IMR-90 (cell line): Measurements from ENCODE around the gene TEAD2. TPM values are rescaled to one million over a fixed set of nuclear protein-coding genes. Genes with fewer than 3 reads are reported as not detected.

Experiments used
- ATAC-seq: fragments of 200-7000 bp; cut with Tn5 transposase; 2 replicates; pipeline ENCODE4 v1.9.1; 2020; ENCODE audit warnings: low read depth, mild to moderate bottlenecking, moderate library complexity
- BruUV-seq: library from RNA; stranded (reverse); fragments of 400-500 nt; replicated peaks from 2 replicates; lab custom pipeline; 2021; lab: Mats Ljungman, UMichigan
- CTCF ChIA-PET: fragments of 300-600 bp; formaldehyde crosslinking; extraction: SDS; loops from one replicate; lab custom pipeline; 2021; ENCODE audit warnings: antibody characterized with exemption; lab: Yijun Ruan, JAX
- POLR2A ChIA-PET: fragments of 300-600 bp; sonication (Branson Sonifier 250); formaldehyde crosslinking; loops from one replicate; lab custom pipeline; 2022; ENCODE audit warnings: antibody characterized with exemption; ENCODE audit not compliant: unreplicated experiment; lab: Charles Lee
- DNase-seq: peaks from one replicate; pipeline ENCODE4 v3.0.0; 2013
- H2AFZ ChIP-seq: replicated peaks from 2 replicates; pipeline ENCODE3; 2013; ENCODE audit warnings: low read length, mild to moderate bottlenecking; ENCODE audit not compliant: poor library complexity
- H2AK5ac ChIP-seq: 2 replicates; pipeline ENCODE4 v1.6.1; 2013; ENCODE audit warnings: low read depth, low read length, inconsistent platforms
- H2AK9ac ChIP-seq: replicated peaks from 2 replicates; pipeline ENCODE3; 2013; ENCODE audit warnings: mild to moderate bottlenecking, low read depth, low read length, moderate library complexity; ENCODE audit not compliant: poor library complexity
- H2BK120ac ChIP-seq: 2 replicates; pipeline ENCODE4 v1.6.1; 2013; ENCODE audit warnings: low read depth, low read length, inconsistent platforms
- H2BK15ac ChIP-seq: 3 replicates; pipeline ENCODE4 v1.6.1; 2013; ENCODE audit warnings: low read depth, low read length, inconsistent platforms
- H2BK20ac ChIP-seq: 2 replicates; pipeline ENCODE4 v1.6.1; 2013; ENCODE audit warnings: low read depth, mild to moderate bottlenecking, inconsistent platforms, low read length, moderate library complexity
- H2BK5ac ChIP-seq: 2 replicates; pipeline ENCODE4 v1.6.1; 2013; ENCODE audit warnings: mild to moderate bottlenecking, low read depth, low read length, inconsistent platforms; ENCODE audit not compliant: poor library complexity, severe bottlenecking
- H3K14ac ChIP-seq: replicated peaks from 2 replicates; pipeline ENCODE4 v1.6.1; 2013; ENCODE audit warnings: low read depth, low read length, inconsistent platforms
- H3K18ac ChIP-seq: 2 replicates; pipeline ENCODE4 v1.6.1; 2013; ENCODE audit warnings: low read depth, low read length, control low read depth
- H3K23ac ChIP-seq: 2 replicates; pipeline ENCODE4 v1.6.1; 2013; ENCODE audit warnings: low read depth, low read length, inconsistent platforms
- H3K27ac ChIP-seq: 2 replicates; pipeline ENCODE4 v1.5.1; 2013; ENCODE audit warnings: mild to moderate bottlenecking, control low read depth, low read length; ENCODE audit not compliant: insufficient read depth
- H3K27me3 ChIP-seq: 2 replicates; pipeline ENCODE4 v1.6.1; 2013; ENCODE audit warnings: low read length; ENCODE audit not compliant: control insufficient read depth, insufficient read depth
- H3K36me3 ChIP-seq: 2 replicates; pipeline ENCODE4 v1.6.1; 2013; ENCODE audit warnings: low read length, mixed read lengths; ENCODE audit not compliant: control insufficient read depth, insufficient read depth
- H3K4ac ChIP-seq: 2 replicates; pipeline ENCODE4 v1.6.1; 2013; ENCODE audit warnings: low read depth, low read length, inconsistent platforms
- H3K4me1 ChIP-seq: 2 replicates; pipeline ENCODE4 v1.6.1; 2013; ENCODE audit warnings: low read length, mixed read lengths; ENCODE audit not compliant: control insufficient read depth, insufficient read depth
- H3K4me2 ChIP-seq: 2 replicates; pipeline ENCODE4 v1.6.1; 2013; ENCODE audit warnings: low read depth, mild to moderate bottlenecking, control low read depth, low read length, moderate library complexity
- H3K4me3 ChIP-seq: 2 replicates; pipeline ENCODE4 v1.5.1; 2013; ENCODE audit warnings: low read depth, mild to moderate bottlenecking, control low read depth, low read length, moderate library complexity; ENCODE audit not compliant: insufficient read depth
- H3K56ac ChIP-seq: 2 replicates; pipeline ENCODE4 v1.6.1; 2013; ENCODE audit warnings: low read length, inconsistent platforms; ENCODE audit not compliant: insufficient read depth; ENCODE audit errors: extremely low read depth
- H3K79me1 ChIP-seq, 2 experiments: 2 replicates each; pipeline ENCODE4 v1.6.1; 2013; ENCODE audit warnings: low read length in 2 of 2, inconsistent platforms in 1 of 2, low read depth in 1 of 2
- H3K9ac ChIP-seq: 2 replicates; pipeline ENCODE4 v1.6.1; 2013; ENCODE audit warnings: low read depth, low read length, control low read depth
- H3K9me1 ChIP-seq: 2 replicates; pipeline ENCODE4 v1.6.1; 2013; ENCODE audit warnings: low read length, inconsistent platforms; ENCODE audit not compliant: insufficient read depth
- H3K9me3 ChIP-seq: 2 replicates; pipeline ENCODE4 v1.6.1; 2013; ENCODE audit warnings: low read length; ENCODE audit not compliant: control insufficient read depth, insufficient read depth
- H4K20me1 ChIP-seq: 2 replicates; pipeline ENCODE4 v1.6.1; 2013; ENCODE audit warnings: low read length, inconsistent platforms; ENCODE audit not compliant: insufficient read depth
- H4K5ac ChIP-seq: 2 replicates; pipeline ENCODE4 v1.6.1; 2013; ENCODE audit warnings: mild to moderate bottlenecking, low read depth, low read length, control low read depth
- H4K8ac ChIP-seq, 2 experiments: 2 replicates each; pipeline ENCODE4 v1.6.1; 2013; ENCODE audit warnings: low read depth in 2 of 2, low read length in 2 of 2, control low read depth in 1 of 2, inconsistent platforms in 1 of 2
- H4K91ac ChIP-seq: 2 replicates; pipeline ENCODE4 v1.6.1; 2013; ENCODE audit warnings: low read depth, low read length, inconsistent platforms; ENCODE audit not compliant: insufficient read depth
- CHD1 ChIP-seq: IDR thresholded peaks from 2 replicates; pipeline ENCODE4 v1.6.1; 2012; ENCODE audit warnings: low read depth, low read length, improper control_type of control experiment
- MAFK ChIP-seq: IDR thresholded peaks from 2 replicates; pipeline ENCODE4 v1.6.1; 2012; ENCODE audit warnings: low read depth, low read length, improper control_type of control experiment
- MXI1 ChIP-seq: IDR thresholded peaks from 2 replicates; pipeline ENCODE4 v1.6.1; 2012; ENCODE audit warnings: low read depth, mild to moderate bottlenecking, low read length, moderate library complexity, borderline replicate concordance
- POLR2A ChIP-seq: IDR thresholded peaks from 2 replicates; pipeline ENCODE4 v1.6.1; 2012; ENCODE audit warnings: mild to moderate bottlenecking, low read depth, low read length
- RAD21 ChIP-seq: IDR thresholded peaks from 2 replicates; pipeline ENCODE4 v1.6.1; 2012; ENCODE audit warnings: low read length, improper control_type of control experiment
- RCOR1 ChIP-seq: IDR thresholded peaks from 2 replicates; pipeline ENCODE4 v1.6.1; 2012; ENCODE audit warnings: mild to moderate bottlenecking, low read length, improper control_type of control experiment; ENCODE audit not compliant: insufficient replicate concordance
- RFX5 ChIP-seq: IDR thresholded peaks from 2 replicates; pipeline ENCODE4 v1.8.0; 2012; ENCODE audit warnings: low read depth, mild to moderate bottlenecking, low read length, moderate library complexity
- SMC3 ChIP-seq: fragments of 150-350 bp; IDR thresholded peaks from 2 replicates; pipeline ENCODE4 v1.6.1; 2016; ENCODE audit warnings: low read depth, mild to moderate bottlenecking, antibody characterized with exemption, low read length, moderate library complexity
- USF2 ChIP-seq: fragments of 150-350 bp; IDR thresholded peaks from 2 replicates; pipeline ENCODE4 v1.6.1; 2017; ENCODE audit warnings: mild to moderate bottlenecking, antibody characterized with exemption, low read length, low read depth
- WGBS, 2 experiments: methylation state at CpG; one replicate each; pipeline versions ENCODE4 v1.1.5 to v1.1.7; 2013; ENCODE audit warnings: missing lambda C conversion rate in 2 of 2; ENCODE audit not compliant: insufficient read length in 1 of 2; ENCODE audit errors: extremely low coverage in 2 of 2; 5-methylcytosine and 5-hydroxymethylcytosine counted together
- dilution Hi-C: fragments of 300-500 bp; cut with HindIII; formaldehyde crosslinking; loops from one replicate; pipeline ENCODE4 v1.14.3; 2018; ENCODE audit warnings: low sequenced_read_pairs; ENCODE audit not compliant: unreplicated experiment
- in situ Hi-C: fragments of 300-500 bp; cut with MboI; formaldehyde crosslinking; loops from 3 replicates; pipeline ENCODE4 v1.14.3; 2019; ENCODE audit warnings: low sequenced_read_pairs, inconsistent platforms, mixed read lengths
- intact Hi-C: fragments of 100-400 bp; cut with micrococcal nuclease; formaldehyde crosslinking; loops from 2 replicates; pipeline ENCODE4 v1.10.0; 2022
- polyA plus RNA-seq, 3 experiments: library from polyadenylated mRNA; depleted of rRNA; stranded (reverse); fragments of >200 nt; gene quantifications; 2 replicates each; pipeline ENCODE4 v1.2.3, GENCODE V29; 2012; ENCODE audit warnings: low replicate concordance in 1 of 3
- total RNA-seq: library from RNA; depleted of rRNA; stranded (reverse); fragments of >200 nt; gene quantifications from 2 replicates; pipeline ENCODE4 v1.2.3, GENCODE V29; 2012
- TF ChIP-seq, protein P1 (sequence below): conservative IDR thresholded peaks from 2 replicates; pipeline ENCODE4 v1.5.1; 2012; ENCODE audit warnings: mild to moderate bottlenecking, low read depth, low read length, improper control_type of control experiment

Gene TEAD2
- total and polyA plus RNA-seq, 2 of the 4 experiments (the other 2 are of a cell fraction) = 30.8 to 33.6 TPM

DNA sequence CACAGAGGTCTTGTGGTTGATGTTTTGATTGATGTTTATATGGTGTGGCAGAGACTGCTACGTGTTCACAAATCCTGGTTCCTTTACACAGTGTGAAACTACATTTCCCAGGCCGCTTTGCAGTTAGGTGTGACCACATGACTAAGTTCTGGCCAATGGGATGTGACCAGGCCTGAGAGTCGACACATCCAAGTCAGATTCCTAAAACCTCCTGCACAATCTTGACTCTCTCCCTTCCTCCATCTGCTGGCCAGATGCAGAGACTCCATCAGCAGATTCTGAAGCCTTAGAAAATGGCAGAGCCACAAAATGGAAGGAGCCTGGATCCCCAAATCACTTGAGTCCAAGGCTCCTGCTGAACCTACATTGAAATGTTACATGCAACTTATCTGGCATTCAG lies 14.4 kb downstream of the TEAD2 start:
- H3K4ac ChIP-seq = no peak overlapping the region
- no peak overlapping the region for H3K18ac ChIP-seq
- in situ Hi-C loops = no loop called here
- peak; percentile 82 for DNase-seq
- H3K27me3 ChIP-seq = no peaks in the 10 kb centered on the region
- 83% methylated on average over 2 of the region's 3 CpGs; no CpG with 5 or more reads in 1 of the 2 experiments for WGBS, 2 experiments
- TF ChIP-seq POLR2A (no peak), RAD21 (peak; percentile 18; the same call in 1 of the 2 replicates), RFX5 (no peak), MAFK (no peak), RCOR1 (no peak), MXI1 (no peak), CHD1 (no peak), SMC3 (peak; percentile 32; the same call in 1 of the 2 replicates), USF2 (peak; percentile 84)
- TF ChIP-seq, protein P1, sequence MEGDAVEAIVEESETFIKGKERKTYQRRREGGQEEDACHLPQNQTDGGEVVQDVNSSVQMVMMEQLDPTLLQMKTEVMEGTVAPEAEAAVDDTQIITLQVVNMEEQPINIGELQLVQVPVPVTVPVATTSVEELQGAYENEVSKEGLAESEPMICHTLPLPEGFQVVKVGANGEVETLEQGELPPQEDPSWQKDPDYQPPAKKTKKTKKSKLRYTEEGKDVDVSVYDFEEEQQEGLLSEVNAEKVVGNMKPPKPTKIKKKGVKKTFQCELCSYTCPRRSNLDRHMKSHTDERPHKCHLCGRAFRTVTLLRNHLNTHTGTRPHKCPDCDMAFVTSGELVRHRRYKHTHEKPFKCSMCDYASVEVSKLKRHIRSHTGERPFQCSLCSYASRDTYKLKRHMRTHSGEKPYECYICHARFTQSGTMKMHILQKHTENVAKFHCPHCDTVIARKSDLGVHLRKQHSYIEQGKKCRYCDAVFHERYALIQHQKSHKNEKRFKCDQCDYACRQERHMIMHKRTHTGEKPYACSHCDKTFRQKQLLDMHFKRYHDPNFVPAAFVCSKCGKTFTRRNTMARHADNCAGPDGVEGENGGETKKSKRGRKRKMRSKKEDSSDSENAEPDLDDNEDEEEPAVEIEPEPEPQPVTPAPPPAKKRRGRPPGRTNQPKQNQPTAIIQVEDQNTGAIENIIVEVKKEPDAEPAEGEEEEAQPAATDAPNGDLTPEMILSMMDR = peak; percentile 29; the same call in 1 of the 2 replicates
- H3K9me1 ChIP-seq = 0 out of 2 replicates have a peak, but pooled peaks cover 6% of the 10 kb centered on the region
- no peak overlapping the region for H2BK5ac ChIP-seq
- no peak overlapping the region for H3K56ac ChIP-seq
- no peak overlapping the region for H2AK9ac ChIP-seq
- dilution Hi-C loops = no loop called here
- no peak overlapping the region for H3K14ac ChIP-seq
- ATAC-seq = peak; percentile 89
- intact Hi-C loops = no loop called here
- no peak overlapping the region for H3K4me3 ChIP-seq
- 0 out of 4 replicates have a peak overlapping the region, but pooled peaks of 1 of the 2 experiments have one; percentile 23 for H4K8ac ChIP-seq
- H3K4me1 ChIP-seq = no peaks in the 10 kb centered on the region
- H3K23ac ChIP-seq = no peak overlapping the region
- H3K27ac ChIP-seq = no peak overlapping the region
- H2BK20ac ChIP-seq = no peak overlapping the region
- no peak overlapping the region for H2AFZ ChIP-seq
- no peak overlapping the region for H2BK15ac ChIP-seq
- no peak overlapping the region for H3K9ac ChIP-seq
- no peak overlapping the region for H4K91ac ChIP-seq
- peaks cover 0 to 26% of the 10 kb centered on the region in 2 experiments; a peak in 3 of 4 replicates for H3K79me1 ChIP-seq
- no peak overlapping the region for H2AK5ac ChIP-seq
- H4K20me1 ChIP-seq = peaks cover 13% of the 10 kb centered on the region
- no peak overlapping the region for H2BK120ac ChIP-seq
- ChIA-PET CTCF (no interaction called here), POLR2A (no interaction called here)
- no TSS peak for BruUV-seq
- H3K36me3 ChIP-seq = peaks cover 74% of the 10 kb centered on the region
- no peak overlapping the region for H3K4me2 ChIP-seq
- no peaks in the 10 kb centered on the region for H3K9me3 ChIP-seq
- no peak overlapping the region for H4K5ac ChIP-seq
